Measurements from ENCODE around the gene SOX13. TPM values are rescaled to one million over a fixed set of nuclear protein-coding genes. Genes with fewer than 3 reads are reported as not detected.

The SOX13 gene
- total and polyA plus RNA-seq, 9 of the 15 experiments (the other 6 are each of a cell fraction or from before 2014, with no cell fraction given) = 0.03 to 0.35 (median 0.06) TPM; not detected in 5

DNA sequence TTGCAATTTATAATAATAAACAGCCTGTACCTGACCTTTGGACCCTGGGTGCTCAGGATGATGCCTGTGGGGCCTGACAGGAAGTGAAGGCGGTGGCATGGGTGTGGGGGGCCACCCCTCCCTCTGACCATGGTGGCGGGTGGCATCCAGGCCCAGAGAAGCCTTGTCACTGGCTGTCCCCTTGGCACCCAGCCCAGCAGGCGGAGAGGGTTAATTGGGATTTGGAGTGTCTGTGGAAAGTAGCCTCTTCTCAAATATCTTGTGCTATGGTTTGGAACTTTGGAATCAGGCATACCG is 20.5 kb downstream of the SOX13 start:
- in situ Hi-C loops (cut with MboI) (no loop called here), intact Hi-C loops (cut with micrococcal nuclease) (no loop called here)
- CTCF ChIA-PET (ENCODE audit: low intra/inter-chr PET ratio) = no interaction called here
- no peaks in the 10 kb centered on the region for H3K36me3 ChIP-seq (ENCODE audit: control insufficient read depth, insufficient read depth, low read length)
- H3K79me2 ChIP-seq (ENCODE audit: control insufficient read depth, insufficient read depth, low read length) = no peaks in the 10 kb centered on the region
- no peak overlapping the region for H3K9ac ChIP-seq (ENCODE audit: insufficient read depth in 1 of 2, low read depth in 2 of 2, low read length in 2 of 2)
- no peaks in the 10 kb centered on the region for H3K4me1 ChIP-seq (replicated peaks in 1 of 2; ENCODE audit: control insufficient read depth in 2 of 2, insufficient read depth in 2 of 2, low read length in 2 of 2)
- peaks cover 34 to 72% of the 10 kb centered on the region in 2 experiments; a peak in 4 of 5 replicates for H3K27me3 ChIP-seq (ENCODE audit: control insufficient read depth in 2 of 2, insufficient read depth in 2 of 2, low read length in 2 of 2)
- ATAC-seq (no peak), DNase-seq (ENCODE audit: extremely low read depth in 1 of 4, low spot score in 3 of 4) (no peak), FAIRE-seq (no peak)
- TF ChIP-seq ZNF639 (CRISPR knock-in tag; conservative IDR thresholded peaks at IDR 0.05 in 1 of 2, IDR thresholded peaks at IDR 0.05 in 1 of 2) = no peak
- TF ChIP-seq FOXK2 (conservative IDR thresholded peaks at IDR 0.05 in 1 of 2, IDR thresholded peaks at IDR 0.05 in 1 of 2; ENCODE audit: low read depth in 2 of 2) = no peak
- no peak for TF ChIP-seq ZFP91 (CRISPR knock-in tag; IDR thresholded peaks at IDR 0.05)
- TF ChIP-seq ZC3H11A (IDR thresholded peaks at IDR 0.05; ENCODE audit: low read depth, low read length) = no peak
- TF ChIP-seq PCBP1 (IDR thresholded peaks at IDR 0.05; ENCODE audit: low read depth, low read length, poor library complexity, severe bottlenecking) = no peak
- no peak for TF ChIP-seq MTA1 (IDR thresholded peaks at IDR 0.05; ENCODE audit: borderline replicate concordance)
- TF ChIP-seq ZKSCAN8 (CRISPR knock-in tag; IDR thresholded peaks at IDR 0.05) = no peak
- no peak for TF ChIP-seq SRSF7 (optimal IDR thresholded peaks at IDR 0.05; ENCODE audit: low read depth, low read length)
- no peak for TF ChIP-seq BCOR (IDR thresholded peaks at IDR 0.05)
- TF ChIP-seq SNAPC5 (CRISPR knock-in tag; IDR thresholded peaks at IDR 0.05) = no peak
- TF ChIP-seq ZNF586 (CRISPR knock-in tag; conservative IDR thresholded peaks at IDR 0.05) = no peak
- TF ChIP-seq SOX6 (IDR thresholded peaks at IDR 0.05) = no peak
- H3K27ac ChIP-seq (ENCODE audit: extremely low read depth, low read depth, low read length) = no peak overlapping the region
- BruUV-seq (replicated peaks) = no TSS peak
- no peaks in the 10 kb centered on the region for H3K9me1 ChIP-seq (ENCODE audit: control insufficient read depth, insufficient read depth, low read length)
- no peak overlapping the region for H2AFZ ChIP-seq (ENCODE audit: low read depth, low read length)
- H3K9me3 ChIP-seq (replicated peaks; ENCODE audit: control insufficient read depth, insufficient read depth, low read depth, low read length) = no peaks in the 10 kb centered on the region
- 0 out of 2 replicates have a peak, but pooled peaks cover 3% of the 10 kb centered on the region for H4K20me1 ChIP-seq (replicated peaks; ENCODE audit: control insufficient read depth, insufficient read depth, low read length)
- H3K4me3 ChIP-seq = no peak overlapping the region
- WGBS (ENCODE audit: insufficient coverage, low coverage, missing lambda C conversion rate) = 0% methylated on average over 4 of the region's 4 CpGs
- POLR2A ChIA-PET = interaction anchor here (1.0 kb wide), 1 partner anchor 13 kb away, joined by 3 read pairs; no protein-coding TSS in a partner anchor
- H3K4me2 ChIP-seq (ENCODE audit: insufficient read depth, low read length) = no peak overlapping the region
